IPS DF 6.9 (cell line): Measurements from ENCODE around the gene PTPRN2.
"Not testable (repeated sequence)": the region's sequence is repeated elsewhere in the genome, so short reads cannot be mapped to it uniquely, and the experiment has no call there.

ENCODE experiments used
- DNase-seq: peaks from one replicate; pipeline ENCODE4 v3.0.0-alpha.2; 2013; ENCODE audit warnings: low read depth, low spot score
- H3K27ac ChIP-seq: one replicate; pipeline ENCODE4 v1.5.1; 2013; ENCODE audit warnings: low read length, control low read depth
- H3K27me3 ChIP-seq: 2 replicates; pipeline ENCODE4 v1.6.1; 2013; ENCODE audit warnings: mild to moderate bottlenecking, low read length; ENCODE audit not compliant: control insufficient read depth, insufficient read depth
- H3K36me3 ChIP-seq: 2 replicates; pipeline ENCODE4 v1.6.1; 2013; ENCODE audit warnings: low read length; ENCODE audit not compliant: control insufficient read depth, insufficient read depth
- H3K4me1 ChIP-seq: 2 replicates; pipeline ENCODE4 v1.6.1; 2013; ENCODE audit warnings: low read length; ENCODE audit not compliant: control insufficient read depth, insufficient read depth
- H3K4me3 ChIP-seq: 2 replicates; pipeline ENCODE4 v1.5.1; 2013; ENCODE audit warnings: mild to moderate bottlenecking, low read length
- H3K9me3 ChIP-seq: 2 replicates; pipeline ENCODE4 v1.6.1; 2013; ENCODE audit warnings: low read length, inconsistent platforms; ENCODE audit not compliant: control insufficient read depth, insufficient read depth
- whole genome bisulfite sequencing: extraction: QIAGEN DNeasy Blood & Tissue Kit; methylation state at CpG from one replicate; pipeline ENCODE4 v1.1.7; 2013; ENCODE audit warnings: mixed read lengths, missing lambda C conversion rate; ENCODE audit not compliant: insufficient read length, insufficient coverage; 5-methylcytosine and 5-hydroxymethylcytosine counted together

Gene PTPRN2

DNA sequence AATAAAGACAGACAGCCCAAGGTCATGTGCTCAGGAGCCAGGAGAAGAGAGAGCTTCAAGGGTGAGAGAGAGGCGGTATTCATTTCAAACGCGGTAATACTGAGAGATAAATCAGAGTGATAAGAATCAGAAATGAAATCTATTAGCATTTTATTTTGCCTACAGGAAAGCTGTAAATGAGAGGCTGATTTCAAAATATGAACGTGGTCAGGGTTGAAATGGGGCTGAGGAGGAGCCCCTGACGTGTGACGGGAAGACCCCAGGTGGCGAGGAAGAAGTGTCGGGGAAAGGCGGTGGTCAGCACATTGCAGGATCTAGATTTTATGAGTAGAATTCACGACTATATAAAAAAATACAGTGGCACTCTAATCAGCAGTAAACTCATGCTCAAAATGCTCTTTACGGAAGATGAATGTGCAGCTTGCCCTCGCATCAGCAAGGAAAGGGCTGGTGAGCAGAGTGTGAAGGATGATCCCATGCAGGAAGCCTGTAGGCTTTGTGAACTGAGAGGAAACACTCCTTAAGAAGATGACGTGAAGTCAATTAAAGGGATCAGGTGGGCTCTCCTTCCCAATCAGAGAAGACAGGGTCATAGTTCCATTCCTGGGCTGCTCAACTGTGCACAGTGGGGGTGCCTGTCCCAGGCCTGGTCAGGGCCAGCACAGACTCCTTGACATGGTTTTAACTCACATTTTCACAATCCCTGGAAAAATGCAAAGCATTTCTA lies 360.2 kb downstream of the PTPRN2 start:
- Histone ChIP-seq H3K4me1 (no peaks in the 10 kb centered on the region), H3K27me3 (no peaks in the 10 kb centered on the region), H3K27ac (no peak overlapping the region), H3K4me3 (no peak overlapping the region), H3K36me3 (no peaks in the 10 kb centered on the region), H3K9me3 (peaks cover 12% of the 10 kb centered on the region)
- WGBS: no CpG with 5 or more reads among the region's 13 CpGs
- no peak for DNase-seq

DNA sequence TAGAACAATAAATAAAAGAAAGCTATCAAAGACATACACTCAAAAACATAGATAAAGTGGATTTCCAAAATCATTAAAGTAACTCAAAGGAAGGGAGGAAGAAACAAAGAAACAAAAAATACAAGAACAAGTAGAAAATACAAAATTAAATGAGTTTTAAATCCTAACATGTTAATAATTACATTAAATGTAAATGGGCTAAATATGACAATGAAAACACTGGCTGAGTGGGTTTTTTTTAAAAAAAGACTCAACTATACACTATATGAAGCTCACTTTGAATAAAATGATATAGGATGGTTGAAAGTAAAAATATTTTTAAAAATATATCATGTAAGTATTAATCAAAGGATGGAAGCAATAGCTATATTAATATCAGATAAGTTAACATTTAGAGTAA lies 371.4 kb downstream of the PTPRN2 start:
- Histone ChIP-seq H3K27me3 (no peaks in the 10 kb centered on the region), H3K27ac (no peak overlapping the region), H3K36me3 (no peaks in the 10 kb centered on the region), H3K4me3 (no peak overlapping the region), H3K4me1 (no peaks in the 10 kb centered on the region), H3K9me3 (peaks cover 2% of the 10 kb centered on the region)
- DNase-seq: no peak

DNA sequence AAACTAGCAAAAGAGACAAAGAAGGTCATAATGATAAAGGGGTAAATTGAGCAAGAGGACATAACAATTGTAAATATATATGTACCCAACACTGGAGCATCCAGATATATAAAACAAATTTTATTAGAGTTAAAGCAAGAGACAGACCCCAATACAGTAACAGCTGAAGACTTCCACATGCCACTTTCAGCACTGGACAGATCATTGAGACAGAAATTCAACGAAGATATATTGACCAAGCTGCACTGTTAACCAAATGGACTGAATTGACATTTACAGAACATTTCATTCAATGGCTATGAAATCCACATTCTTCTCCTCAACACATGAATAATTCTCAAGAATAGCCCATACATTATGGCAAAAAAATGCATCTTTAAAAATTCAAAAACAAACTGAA lies 378.2 kb downstream of the PTPRN2 start:
- H3K4me3 ChIP-seq: no peak overlapping the region
- H3K27me3 ChIP-seq: no peaks in the 10 kb centered on the region
- no peak for DNase-seq
- H3K27ac ChIP-seq: no peak overlapping the region
- H3K4me1 ChIP-seq: no peaks in the 10 kb centered on the region
- WGBS: no CpG with 5 or more reads among the region's 1 CpG
- H3K36me3 ChIP-seq: no peaks in the 10 kb centered on the region
- peaks cover 6% of the 10 kb centered on the region for H3K9me3 ChIP-seq

DNA sequence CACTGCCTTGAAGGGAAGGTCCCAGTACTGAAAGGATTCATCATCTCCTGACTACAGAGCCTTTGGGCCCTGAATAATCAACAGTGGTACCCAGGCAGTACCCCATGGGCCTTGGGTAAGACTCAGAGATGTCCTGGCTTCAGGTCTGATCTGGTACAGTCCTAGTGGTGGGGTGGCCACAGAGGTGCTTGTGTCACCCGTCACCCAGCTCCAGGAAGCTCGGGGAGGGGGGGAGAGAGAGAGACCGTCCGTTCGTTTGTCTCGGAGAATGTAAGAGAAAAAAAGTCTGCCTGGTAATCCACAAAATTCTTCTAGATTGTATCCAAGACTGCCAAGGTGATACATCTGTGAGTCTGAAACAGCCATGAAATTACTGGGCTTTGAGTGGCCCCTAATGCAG lies 381.3 kb downstream of the PTPRN2 start:
- H3K27me3 ChIP-seq: no peaks in the 10 kb centered on the region
- no CpG with 5 or more reads among the region's 6 CpGs for WGBS
- peaks cover 11% of the 10 kb centered on the region for H3K9me3 ChIP-seq
- H3K27ac ChIP-seq: no peak overlapping the region
- no peak overlapping the region for H3K4me3 ChIP-seq
- H3K4me1 ChIP-seq: no peaks in the 10 kb centered on the region
- DNase-seq: no peak
- H3K36me3 ChIP-seq: no peaks in the 10 kb centered on the region

DNA sequence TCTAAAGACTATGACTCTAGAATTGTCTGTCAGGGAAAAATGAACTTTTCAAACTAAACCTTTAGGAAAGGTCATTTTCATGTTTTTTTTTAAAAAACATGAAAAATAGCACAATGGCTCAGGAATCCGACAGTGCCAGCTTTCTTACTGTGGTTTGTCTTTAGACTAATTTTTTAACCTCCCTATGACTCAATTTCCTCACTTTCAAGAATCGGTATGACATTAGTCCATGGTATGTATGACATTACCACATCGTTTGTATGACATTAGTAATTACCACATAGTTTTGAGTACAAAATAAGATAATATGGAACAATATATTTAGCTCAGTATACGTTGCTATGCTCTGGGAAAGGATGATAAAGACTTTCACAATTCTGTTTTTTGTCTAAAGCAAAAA lies 383.2 kb downstream of the PTPRN2 start:
- H3K27me3 ChIP-seq: no peaks in the 10 kb centered on the region
- no peak for DNase-seq
- H3K27ac ChIP-seq: no peak overlapping the region
- no peaks in the 10 kb centered on the region for H3K36me3 ChIP-seq
- peaks cover 13% of the 10 kb centered on the region for H3K9me3 ChIP-seq
- no CpG with 5 or more reads among the region's 4 CpGs for WGBS
- no peaks in the 10 kb centered on the region for H3K4me1 ChIP-seq
- no peak overlapping the region for H3K4me3 ChIP-seq

DNA sequence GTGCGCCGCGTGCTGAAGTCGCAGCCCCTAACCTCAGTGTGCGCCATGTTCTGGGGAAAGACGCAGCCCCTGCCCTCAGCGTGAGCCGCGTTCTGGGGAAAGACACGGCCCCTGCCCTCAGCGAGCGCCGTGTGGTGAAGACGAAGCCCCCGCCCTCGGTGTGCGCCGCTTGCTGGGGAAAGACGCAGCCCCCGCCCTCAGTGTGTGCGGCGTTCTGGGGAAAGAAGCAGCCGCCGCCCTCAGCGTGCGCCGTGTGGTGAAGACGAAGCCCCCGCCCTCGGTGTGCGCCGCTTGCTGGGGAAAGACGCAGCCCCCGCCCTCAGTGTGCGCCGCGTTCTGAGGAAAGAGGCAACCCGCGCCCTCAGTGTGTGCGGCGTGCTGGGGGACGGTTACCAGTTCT lies 383.7 kb downstream of the PTPRN2 start:
- H3K27ac ChIP-seq, H3K27me3 ChIP-seq, H3K4me3 ChIP-seq, DNase-seq, H3K36me3 ChIP-seq, H3K4me1 ChIP-seq: not testable (repeated sequence)
- peaks cover 15% of the 10 kb centered on the region for H3K9me3 ChIP-seq
- WGBS: no CpG with 5 or more reads among the region's 42 CpGs

DNA sequence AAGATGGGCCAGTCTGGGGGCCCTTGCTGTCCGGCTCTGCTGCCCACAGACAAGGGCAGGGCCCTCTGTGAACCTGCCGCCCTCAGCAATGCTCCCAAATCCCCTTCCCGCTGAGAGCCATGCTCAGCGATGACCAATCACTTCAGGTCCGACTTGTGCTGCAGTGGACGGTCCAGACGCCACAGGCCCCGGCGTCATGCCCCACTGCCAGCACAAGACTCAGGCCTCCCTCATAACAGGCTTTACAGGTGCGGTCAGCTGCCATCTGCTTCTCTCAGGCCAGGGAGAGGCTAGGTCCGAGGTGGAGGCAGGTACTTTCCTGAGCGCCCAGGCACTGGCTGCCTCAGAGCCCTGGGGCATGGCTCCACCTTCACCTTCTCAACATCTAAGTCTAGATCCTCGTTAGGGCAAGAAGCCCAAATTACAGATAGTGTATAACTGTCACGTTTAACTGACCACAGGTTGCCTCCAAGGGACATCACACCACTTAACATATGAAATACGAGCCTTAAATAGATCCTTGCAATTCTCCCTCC lies 393.2 kb downstream of the PTPRN2 start:
- WGBS: no CpG with 5 or more reads among the region's 15 CpGs
- H3K4me3 ChIP-seq: no peak overlapping the region
- peaks cover 25% of the 10 kb centered on the region for H3K9me3 ChIP-seq
- H3K4me1 ChIP-seq: no peaks in the 10 kb centered on the region; the same call in 1 of the 2 replicates
- no peak overlapping the region for H3K27ac ChIP-seq
- H3K27me3 ChIP-seq: no peaks in the 10 kb centered on the region
- no peaks in the 10 kb centered on the region for H3K36me3 ChIP-seq
- no peak for DNase-seq

DNA sequence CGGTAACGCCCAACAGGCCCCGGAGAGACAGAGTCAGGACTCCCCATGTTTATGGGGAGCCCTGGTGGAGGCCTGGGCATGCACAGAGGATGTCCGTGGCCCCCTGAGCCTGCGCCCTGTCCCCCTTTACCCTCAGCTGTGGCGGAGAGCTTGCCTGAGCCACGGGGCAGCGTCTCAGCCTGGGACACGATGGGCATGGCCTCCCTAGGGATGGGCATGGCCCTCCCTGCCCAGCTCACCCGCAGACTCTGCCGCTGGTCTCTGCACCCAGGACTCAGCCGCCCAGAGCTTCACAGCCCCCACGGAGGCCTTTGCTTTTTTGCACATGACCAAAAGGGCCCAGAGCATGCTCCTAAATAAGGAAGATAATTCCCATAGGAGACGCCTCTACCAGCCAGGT lies 394.2 kb downstream of the PTPRN2 start:
- peaks cover 30% of the 10 kb centered on the region for H3K9me3 ChIP-seq
- no peaks in the 10 kb centered on the region for H3K27me3 ChIP-seq
- no peak overlapping the region for H3K27ac ChIP-seq
- no peak for DNase-seq
- H3K36me3 ChIP-seq: no peaks in the 10 kb centered on the region
- WGBS: no CpG with 5 or more reads among the region's 14 CpGs
- no peaks in the 10 kb centered on the region; the same call in 1 of the 2 replicates for H3K4me1 ChIP-seq
- H3K4me3 ChIP-seq: no peak overlapping the region

DNA sequence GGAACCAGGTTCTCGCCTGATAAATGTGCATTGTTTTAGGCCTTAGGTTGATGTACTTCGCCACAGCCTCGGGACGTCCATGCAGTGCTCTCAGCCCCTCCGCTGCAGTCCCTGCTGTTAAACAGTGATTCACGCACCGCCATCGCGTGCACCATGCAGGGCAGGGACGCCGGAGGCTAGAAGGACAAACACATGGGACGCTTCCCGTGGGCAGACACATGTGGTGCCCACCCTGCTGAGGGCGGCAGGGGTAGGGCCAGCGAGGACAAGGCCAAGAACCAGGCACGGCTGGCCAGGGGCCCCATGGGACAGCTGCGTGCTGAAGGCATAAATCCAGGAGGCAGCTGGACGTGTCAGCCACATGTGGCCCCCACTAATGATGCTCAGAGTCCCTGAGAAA lies 394.7 kb downstream of the PTPRN2 start:
- WGBS: no CpG with 5 or more reads among the region's 18 CpGs
- Histone ChIP-seq H3K27ac (no peak overlapping the region), H3K9me3 (peaks cover 30% of the 10 kb centered on the region), H3K4me1 (no peaks in the 10 kb centered on the region; the same call in 1 of the 2 replicates), H3K4me3 (no peak overlapping the region), H3K36me3 (no peaks in the 10 kb centered on the region), H3K27me3 (no peaks in the 10 kb centered on the region)
- no peak for DNase-seq

DNA sequence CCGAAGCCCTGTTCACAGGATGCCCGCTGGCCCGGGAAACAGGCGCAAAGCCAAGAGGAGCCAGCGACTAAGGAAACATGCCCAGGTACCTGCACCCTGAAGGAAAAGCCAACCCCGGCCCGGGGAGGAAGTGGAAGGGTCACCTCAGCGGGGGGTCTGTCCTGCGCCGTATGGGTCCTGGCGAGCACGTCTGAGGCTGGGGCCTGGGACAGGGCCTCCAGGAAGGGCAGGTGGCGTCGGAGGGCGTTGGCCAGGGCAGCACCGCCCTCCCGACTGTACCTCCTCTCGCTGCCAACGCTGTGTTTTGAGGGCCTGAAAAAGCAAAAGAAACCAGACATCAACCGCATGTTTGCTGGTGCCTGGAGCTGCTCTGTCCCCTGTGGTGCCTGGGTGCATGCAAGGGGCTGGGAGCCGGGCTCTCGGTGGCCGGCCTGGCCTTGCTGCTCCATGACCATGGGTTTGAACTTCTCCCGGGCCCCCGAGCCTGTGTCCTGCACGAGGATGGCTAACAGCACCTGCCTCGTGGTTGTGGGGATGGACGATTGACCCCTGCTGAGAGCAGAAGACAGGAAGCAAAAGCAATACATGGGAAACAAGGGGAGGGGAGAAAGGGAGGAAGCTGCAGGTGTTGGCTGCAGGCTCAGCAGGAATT lies 395.3 kb downstream of the PTPRN2 start:
- WGBS: no CpG with 5 or more reads among the region's 28 CpGs
- Histone ChIP-seq H3K4me1 (no peaks in the 10 kb centered on the region; the same call in 1 of the 2 replicates), H3K9me3 (peaks cover 33% of the 10 kb centered on the region), H3K27ac (no peak overlapping the region), H3K27me3 (no peaks in the 10 kb centered on the region), H3K36me3 (no peaks in the 10 kb centered on the region), H3K4me3 (no peak overlapping the region)
- no peak for DNase-seq
